Hindlimb muscle (tissue), 1 donor: ENCODE data around the gene SLC23A2. TPM values are rescaled to one million over a fixed set of nuclear protein-coding genes. Genes with fewer than 3 reads are reported as not detected.

Source experiments
- DNase-seq: peaks from one replicate; pipeline ENCODE4 v3.0.0-alpha.2; 2013
- polyA plus RNA-seq: library from polyadenylated mRNA; unstranded; fragments of 120-200 nt; gene quantifications from one replicate; pipeline ENCODE4 v1.2.1, GENCODE V29; 2013; ENCODE audit not compliant: insufficient read length

The SLC23A2 gene
- polyA plus RNA-seq, 1 donor, result 11.4 TPM

GRCh38 chr20:4837760-4838159 lies 163.6 kb downstream of the SLC23A2 start:
- DNase-seq, result no peak

- no peak for DNase-seq
Measured at GRCh38 chr20:4836935-4837334, 164.4 kb downstream of the SLC23A2 start.

DNA sequence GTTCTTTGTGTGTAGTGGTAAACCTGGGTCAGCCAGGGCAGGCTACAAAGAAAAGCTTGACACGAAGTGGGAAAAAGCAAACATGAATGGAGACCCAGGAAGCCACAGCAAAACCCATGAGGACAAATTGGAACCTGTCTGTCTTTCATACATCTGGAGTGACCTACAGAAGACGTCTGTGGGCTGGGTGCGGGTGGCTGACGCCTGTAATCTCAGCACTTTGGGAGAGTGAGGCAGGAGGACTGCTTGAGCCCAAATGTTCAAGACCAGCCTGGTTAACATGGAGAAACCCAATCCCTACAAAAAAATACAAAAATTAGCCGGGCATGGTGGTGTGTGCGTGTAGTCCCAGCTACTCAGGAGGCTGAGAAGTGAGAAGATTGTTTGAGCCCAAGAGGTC lies 164.8 kb downstream of the SLC23A2 start:
- DNase-seq, result no peak

DNA sequence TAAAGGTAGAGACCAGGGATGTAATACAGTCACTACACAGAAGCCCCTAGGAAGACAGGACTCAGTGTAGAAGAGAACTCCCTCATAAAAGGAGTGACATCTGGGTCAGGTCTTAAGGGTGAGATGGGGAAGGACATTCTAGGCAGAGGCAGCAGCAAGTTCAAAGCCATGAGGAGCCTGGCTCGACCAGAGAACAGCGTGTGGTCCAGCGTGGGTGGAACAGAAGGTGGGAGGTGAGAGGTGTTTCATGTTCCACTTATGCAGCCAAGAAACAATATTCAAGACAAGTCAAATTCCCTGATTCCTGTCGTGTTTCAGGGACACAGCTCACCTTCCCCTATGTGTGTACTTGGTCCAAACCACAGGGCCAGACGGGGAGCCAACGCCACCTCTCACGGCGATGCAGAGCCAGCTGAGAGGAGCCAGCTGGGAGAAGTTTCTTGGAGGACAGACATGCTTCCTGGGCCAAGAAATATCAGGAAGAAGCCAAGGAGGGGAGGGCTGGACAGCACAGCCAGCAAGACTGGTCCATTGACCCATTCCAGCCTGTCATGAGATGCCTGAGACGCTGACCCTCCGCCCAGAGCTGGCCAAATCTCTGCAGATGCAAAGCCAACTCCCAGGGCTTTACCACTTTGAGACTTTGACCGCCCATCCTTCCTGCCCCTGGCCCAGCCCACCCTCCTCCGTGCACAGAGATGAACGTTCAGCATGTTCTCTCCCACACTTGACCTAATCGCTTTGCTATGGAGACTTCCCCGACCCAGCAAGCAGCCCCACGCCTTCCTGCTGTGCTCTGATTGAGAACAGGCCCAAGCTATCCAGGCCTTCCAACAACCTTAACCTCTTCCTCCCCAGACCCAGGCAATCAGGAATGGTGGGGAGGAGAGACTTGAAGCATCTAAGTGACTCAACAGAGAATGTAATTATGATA lies 165.8 kb downstream of the SLC23A2 start:
- peak; percentile 82 for DNase-seq

DNA sequence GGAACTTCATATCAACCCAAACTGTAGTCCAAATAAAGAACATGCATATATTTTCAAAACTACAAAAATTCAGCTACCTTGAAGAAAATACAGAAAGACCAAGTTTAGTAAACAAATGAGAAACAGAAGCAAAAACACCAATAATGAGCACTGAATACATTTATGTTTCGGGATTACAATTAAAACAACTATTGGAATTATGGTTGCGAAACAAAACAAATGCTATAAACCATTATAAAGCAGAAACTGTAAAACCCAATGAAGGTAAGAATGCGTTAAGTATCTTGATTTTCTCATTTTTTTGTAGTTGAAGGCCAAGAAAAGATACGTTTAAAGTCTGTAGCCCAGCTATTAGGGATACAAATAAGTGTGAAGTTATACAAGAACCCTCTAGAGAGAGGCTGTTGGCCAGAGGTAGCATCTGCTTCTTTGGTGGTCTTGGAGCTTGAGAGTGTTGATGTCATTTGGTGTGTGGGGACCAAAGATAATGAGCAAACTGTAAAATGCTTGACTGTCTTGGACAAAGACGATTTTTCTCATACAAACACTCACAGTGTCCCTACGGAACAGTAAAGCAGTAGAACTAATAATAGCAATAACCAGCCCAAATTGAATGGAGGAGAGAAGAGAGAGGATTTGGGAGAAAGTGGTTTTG lies 168.1 kb downstream of the SLC23A2 start:
- peak; percentile 67 for DNase-seq

DNA sequence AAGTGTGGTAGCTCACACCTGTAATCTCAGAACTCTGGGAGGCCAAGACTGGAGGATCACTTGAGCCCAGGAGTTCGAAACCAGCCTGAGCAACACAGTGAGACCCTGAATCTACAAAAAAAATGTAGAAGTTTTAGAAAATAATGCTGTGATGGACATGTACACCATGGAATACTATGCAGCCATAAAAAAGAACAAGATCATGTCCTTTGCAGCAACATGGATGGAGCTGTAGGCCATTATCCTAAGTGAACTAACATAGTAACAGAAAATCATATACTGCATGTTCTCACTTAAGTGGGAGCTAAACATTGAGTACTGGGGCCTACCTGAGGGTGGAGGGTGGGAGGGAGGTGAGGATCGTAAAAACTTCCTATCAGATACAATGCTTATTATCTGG lies 168.8 kb downstream of the SLC23A2 start:
- DNase-seq, result no peak

- DNase-seq, result no peak
Measured at GRCh38 chr20:4830696-4831095, 170.6 kb downstream of the SLC23A2 start.

DNA sequence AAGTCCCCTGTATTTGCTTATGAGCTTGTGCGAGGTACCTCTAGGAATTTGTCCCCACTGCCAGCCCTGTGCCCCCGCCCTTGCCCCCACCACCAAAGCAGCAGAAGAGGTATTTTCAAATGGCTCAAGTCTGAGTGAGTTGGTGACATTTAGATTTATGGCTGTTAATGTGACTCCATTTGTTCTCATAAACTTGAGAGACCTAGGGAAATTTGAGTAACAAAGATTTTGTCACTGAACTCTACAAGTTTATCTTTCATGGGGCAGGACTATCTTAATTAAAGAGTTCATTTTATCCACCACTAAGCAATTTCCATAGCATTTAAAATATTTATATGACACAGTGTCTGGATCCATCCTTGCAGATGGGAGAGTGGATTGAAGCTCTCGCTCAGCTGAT lies 171.1 kb downstream of the SLC23A2 start:
- DNase-seq, result no peak

DNA sequence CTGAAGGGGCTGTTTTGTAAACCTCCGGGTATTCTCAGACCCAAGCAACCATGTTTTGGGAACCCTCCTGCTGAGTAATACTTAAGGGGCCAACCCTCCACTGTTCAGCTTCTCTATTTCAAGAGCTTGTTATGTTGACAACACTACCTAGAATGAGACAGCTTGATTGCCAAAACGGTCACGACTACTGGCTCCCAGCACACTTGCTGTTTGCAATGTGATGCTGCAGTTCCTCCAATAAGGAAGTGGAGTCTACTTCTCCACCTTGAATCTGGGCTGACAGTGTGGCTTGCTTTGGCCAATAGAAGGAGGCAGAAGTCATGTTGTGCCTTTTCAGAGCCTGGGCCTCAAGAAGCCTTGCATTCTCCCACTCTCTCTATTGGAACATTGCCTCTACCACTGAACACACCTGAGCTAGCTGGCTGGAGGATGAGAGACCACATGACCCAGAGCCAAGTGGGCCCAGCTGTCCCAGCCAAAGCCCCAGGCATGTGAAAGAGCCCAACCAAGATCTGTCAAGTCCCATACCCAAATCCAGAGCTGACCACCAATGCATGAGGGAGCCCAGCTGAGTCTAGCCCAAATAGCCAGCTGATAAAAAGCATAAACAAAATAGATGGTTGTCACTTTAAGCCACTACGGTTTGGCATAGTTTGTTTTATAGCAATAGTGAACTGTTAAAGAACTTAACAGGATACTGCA lies 171.6 kb downstream of the SLC23A2 start:
- DNase-seq, result no peak

GRCh38 chr20:4828830-4829513 lies 172.3 kb downstream of the SLC23A2 start:
- DNase-seq, result no peak

DNA sequence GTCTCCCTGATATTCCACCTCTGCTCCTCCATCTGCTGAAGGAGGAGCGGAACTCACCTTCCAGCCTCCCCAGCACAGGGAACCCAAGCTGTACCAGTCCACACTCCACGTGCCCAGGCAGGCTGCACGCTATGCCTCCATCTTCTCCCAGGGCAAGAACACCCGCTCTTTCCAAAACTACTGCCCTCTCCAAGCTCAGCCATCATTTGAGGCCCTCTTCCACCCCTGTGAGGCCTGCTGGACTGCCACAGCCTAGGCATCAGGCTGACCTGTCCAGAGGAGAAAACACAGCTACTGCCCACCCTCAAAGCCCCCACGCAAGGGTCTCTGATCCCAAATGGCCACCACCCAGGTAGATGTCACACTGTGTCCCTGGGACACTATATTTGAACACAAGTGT lies 179.7 kb downstream of the SLC23A2 start:
- no peak for DNase-seq

GRCh38 chr20:4820806-4821518 lies 180.3 kb downstream of the SLC23A2 start:
- DNase-seq, result peak; percentile 78

DNA sequence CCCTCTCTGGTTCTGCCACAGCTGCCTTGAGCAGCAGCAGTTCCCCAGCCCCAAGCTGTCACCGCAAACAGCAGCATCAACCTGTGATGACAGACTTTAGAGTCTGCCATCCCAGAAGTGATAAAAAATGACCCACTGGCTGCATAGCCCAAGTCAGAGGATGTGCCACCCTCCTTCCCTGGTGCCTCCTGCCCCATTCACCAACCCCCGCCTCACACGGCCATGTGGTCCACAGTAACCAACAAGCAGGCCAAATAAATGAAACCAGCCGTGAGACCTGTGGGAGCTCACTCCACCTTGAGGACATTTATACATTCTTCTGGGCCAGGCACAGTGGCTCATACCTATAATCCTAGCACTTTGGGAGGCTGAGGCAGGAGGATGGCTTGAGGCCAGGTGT lies 181.4 kb downstream of the SLC23A2 start:
- DNase-seq, result no peak

DNA sequence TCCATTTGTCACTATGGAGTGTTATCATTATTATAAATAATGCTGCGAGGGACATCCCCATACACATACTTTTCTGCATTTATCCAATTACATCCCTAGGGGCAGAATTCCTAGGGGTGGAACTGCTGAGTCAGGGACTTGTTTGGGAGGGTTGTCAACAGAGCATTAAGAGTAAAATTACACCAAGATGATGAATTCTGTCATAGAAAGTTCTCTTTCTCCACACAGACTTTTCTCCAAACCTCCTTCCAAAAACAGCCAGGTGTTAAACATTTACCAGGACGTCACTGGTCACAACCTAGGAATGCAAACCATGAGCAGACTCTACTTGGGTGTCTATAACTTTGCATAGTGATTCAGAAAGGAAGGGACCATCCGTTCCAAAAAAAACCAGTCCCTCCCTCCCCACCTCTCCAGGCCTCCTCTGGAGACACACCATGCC lies 184.1 kb downstream of the SLC23A2 start:
- DNase-seq, result no peak

DNA sequence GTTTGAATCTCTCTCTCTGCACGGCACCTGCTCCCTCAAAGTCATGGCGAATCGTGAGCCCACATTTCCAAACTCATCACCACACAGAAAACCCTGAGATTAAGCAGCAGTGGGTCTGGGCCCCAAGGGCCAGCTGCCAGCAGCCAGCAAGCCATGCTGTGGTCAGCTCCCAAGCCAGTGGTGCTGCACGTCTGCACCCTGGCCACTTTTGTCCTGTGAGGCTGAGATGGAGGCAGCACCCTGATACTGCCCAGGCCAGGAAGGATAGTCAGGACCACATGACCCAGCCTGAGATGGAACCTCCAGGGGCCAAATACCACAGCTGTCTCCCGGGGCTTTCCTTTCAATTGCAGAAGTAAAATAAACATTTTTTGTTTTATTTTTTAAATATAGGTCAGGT lies 185.7 kb downstream of the SLC23A2 start:
- no peak for DNase-seq

DNA sequence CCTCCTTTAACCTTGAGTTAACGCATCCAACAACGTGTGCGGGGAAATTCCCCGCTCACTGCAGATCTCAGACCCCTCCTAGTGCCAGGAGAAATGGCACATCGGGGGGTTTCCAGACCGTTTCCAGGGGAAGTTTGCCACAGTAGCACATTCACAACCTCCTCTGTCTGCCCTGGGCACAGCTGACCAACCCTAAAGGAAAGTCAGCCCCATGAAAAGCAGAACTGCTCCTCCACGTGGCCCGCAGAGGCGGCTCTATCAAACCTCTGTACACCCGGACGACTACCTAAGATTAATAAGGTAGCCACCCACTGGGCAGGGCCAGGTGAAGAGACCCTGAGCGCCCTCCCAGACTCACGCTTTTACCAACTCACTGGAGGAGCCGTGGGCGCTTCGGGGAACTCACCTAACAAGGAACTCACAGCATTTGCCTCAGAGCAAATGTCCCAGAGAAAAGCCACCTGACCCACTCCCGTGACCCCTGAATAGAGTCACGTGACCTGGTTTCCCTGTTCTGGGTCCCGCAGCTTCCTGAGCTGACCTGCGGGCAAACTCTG lies 186.5 kb downstream of the SLC23A2 start:
- DNase-seq, result no peak

DNA sequence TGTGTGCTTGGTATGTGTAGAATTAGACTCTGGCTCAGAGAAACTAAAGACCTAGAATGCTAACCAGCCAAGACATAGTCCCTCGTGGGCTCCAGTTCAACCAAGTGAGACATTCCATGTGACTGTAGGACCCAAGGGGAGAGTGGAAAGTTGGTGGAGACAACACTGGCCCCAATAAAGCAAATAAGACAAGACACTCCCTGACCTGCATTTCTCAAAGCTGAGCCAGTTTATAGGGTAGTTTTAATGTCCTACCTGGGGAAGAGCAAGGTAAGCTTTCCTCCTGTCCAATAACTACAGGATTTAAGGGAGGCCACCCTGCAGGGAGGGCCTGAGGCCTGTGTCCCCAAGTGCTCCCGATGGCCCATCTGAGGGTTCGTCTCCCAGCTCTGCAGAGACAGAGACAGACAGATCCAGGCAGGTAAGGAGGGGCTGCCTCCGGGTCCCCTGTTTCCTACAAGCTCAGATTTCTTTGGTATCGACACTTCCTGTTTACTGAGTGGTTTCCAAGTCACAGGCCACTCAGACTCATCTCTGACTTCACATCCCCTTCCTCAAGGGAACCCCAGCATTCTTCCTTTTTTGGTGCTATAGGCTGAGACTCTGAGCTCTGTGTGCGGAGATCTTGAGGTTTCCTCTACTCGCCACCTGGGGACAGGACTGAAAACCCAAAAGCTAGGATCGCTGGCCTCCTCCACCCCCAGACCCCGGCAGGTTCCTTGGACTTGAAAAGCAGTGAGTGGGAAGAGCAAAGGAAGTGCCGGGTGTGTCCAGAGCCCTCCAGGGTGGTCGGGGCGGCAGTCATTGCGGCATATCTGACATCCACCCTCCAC lies 187.2 kb downstream of the SLC23A2 start:
- peak; percentile 59 for DNase-seq

DNA sequence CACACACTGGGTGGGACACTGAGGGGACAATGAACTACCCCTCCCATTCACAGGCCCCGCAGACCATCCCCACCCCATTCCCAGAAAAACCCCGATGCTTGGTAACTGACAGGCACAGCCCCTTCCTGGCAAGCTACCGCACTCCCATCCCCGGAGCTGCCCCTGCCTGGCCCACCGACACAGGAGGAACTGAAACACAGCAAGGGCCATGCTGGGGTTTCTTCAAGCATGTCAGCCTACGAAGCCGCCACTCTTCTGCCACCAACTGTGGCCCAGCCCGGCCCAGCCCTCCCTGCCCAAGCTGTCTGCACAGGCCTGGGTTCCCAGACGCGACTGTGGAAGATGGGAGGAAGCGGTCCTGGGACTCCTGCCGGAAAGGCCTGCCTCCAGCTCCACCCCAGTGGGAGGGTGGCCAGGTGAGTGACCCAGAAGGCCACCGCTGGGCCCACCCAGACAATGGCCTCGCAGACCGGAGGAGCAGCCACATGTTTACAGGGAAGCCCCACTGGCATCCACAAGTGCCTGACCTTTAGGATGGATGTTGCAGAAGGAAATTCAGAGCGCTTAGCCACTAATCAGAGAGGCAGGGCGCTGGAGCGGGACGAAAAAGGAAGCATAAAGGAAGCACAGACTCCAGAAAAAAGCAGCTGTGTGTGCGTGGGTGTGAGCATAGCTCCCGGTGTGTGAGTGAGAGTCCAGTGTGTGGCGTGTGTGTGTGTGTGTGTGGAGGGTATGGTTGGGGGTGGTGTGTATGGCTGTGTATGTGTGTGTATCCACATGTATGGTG lies 188.0 kb downstream of the SLC23A2 start:
- no peak for DNase-seq

GRCh38 chr20:4812641-4813075 lies 188.7 kb downstream of the SLC23A2 start:
- DNase-seq, result no peak

DNA sequence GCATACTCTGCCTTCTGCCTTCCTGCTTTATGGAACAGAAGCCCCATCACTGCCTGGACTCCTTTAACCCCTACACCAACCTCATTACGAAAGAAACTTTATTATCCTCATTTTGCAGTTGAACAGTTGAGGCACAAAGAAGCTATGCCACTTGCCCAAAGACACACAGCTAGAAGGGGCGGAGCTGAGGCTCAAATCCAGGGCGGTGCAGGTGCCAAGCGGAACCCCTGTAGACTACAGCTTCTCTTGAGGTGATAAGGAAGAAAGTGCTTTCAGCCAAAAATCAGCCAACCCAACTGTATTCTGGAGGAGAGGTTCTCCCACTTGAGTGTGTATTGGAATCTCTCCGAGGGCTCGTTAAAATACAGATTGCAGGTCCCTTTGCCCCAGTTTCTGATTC lies 189.1 kb downstream of the SLC23A2 start:
- no peak for DNase-seq
